ENCODE measurements around the gene RPS25. TPM values are rescaled to one million over a fixed set of nuclear protein-coding genes. Genes with fewer than 3 reads are reported as not detected.

The RPS25 gene
- total and polyA plus RNA-seq, 9 of the 15 experiments (the other 6 are each of a cell fraction or from before 2014, with no cell fraction given) = 1,553 to 5,486 (median 2,471) TPM

- peak; percentile 51; the same call in 1 of the 2 replicates for TF ChIP-seq ZBTB40 (IDR thresholded peaks at IDR 0.05)
- TF ChIP-seq ZBTB40 (CRISPR knock-in tag; IDR thresholded peaks at IDR 0.05) = no peak
- TF ChIP-seq, protein P1, sequence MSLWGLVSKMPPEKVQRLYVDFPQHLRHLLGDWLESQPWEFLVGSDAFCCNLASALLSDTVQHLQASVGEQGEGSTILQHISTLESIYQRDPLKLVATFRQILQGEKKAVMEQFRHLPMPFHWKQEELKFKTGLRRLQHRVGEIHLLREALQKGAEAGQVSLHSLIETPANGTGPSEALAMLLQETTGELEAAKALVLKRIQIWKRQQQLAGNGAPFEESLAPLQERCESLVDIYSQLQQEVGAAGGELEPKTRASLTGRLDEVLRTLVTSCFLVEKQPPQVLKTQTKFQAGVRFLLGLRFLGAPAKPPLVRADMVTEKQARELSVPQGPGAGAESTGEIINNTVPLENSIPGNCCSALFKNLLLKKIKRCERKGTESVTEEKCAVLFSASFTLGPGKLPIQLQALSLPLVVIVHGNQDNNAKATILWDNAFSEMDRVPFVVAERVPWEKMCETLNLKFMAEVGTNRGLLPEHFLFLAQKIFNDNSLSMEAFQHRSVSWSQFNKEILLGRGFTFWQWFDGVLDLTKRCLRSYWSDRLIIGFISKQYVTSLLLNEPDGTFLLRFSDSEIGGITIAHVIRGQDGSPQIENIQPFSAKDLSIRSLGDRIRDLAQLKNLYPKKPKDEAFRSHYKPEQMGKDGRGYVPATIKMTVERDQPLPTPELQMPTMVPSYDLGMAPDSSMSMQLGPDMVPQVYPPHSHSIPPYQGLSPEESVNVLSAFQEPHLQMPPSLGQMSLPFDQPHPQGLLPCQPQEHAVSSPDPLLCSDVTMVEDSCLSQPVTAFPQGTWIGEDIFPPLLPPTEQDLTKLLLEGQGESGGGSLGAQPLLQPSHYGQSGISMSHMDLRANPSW (CRISPR knock-in tag; IDR thresholded peaks at IDR 0.05) = no peak
- 0 out of 2 replicates have a peak, but pooled peaks have one; percentile 7 for TF ChIP-seq ZNF384 (IDR thresholded peaks at IDR 0.05; ENCODE audit: low read depth, low read length)
- no peak for TF ChIP-seq FOXA1 (IDR thresholded peaks at IDR 0.05; ENCODE audit: borderline replicate concordance)
- no peak for TF ChIP-seq ZNF263 (CRISPR knock-in tag; IDR thresholded peaks at IDR 0.05; ENCODE audit: borderline replicate concordance)
- TF ChIP-seq JUND (IDR thresholded peaks at IDR 0.05; ENCODE audit: borderline replicate concordance, low read depth, low read length) = no peak
- TF ChIP-seq JUND (tag; IDR thresholded peaks at IDR 0.05; ENCODE audit: borderline replicate concordance, low read depth, low read length) = no peak
- TF ChIP-seq NFRKB (IDR thresholded peaks at IDR 0.05; ENCODE audit: low read depth) = 0 out of 2 replicates have a peak, but pooled peaks have one; percentile 57
- no peak for TF ChIP-seq ARNT (IDR thresholded peaks at IDR 0.05)
- TF ChIP-seq ETV5 (CRISPR knock-in tag; IDR thresholded peaks at IDR 0.05; ENCODE audit: low read depth) = no peak
- no peak for TF ChIP-seq DACH1 (IDR thresholded peaks at IDR 0.05; ENCODE audit: partially characterized antibody)
- no peak for TF ChIP-seq NBN (IDR thresholded peaks at IDR 0.05; ENCODE audit: low read depth)
- TF ChIP-seq SNRNP70 (optimal IDR thresholded peaks at IDR 0.05; ENCODE audit: low read depth, low read length) = no peak
- no peak for TF ChIP-seq ZNF165 (CRISPR knock-in tag; IDR thresholded peaks at IDR 0.05; ENCODE audit: borderline replicate concordance)
- no peak for TF ChIP-seq ZNF507 (tag; conservative IDR thresholded peaks at IDR 0.05)
- no peak for TF ChIP-seq RBM17 (IDR thresholded peaks at IDR 0.05; ENCODE audit: borderline replicate concordance, low read depth, low read length)
- TF ChIP-seq U2AF2 (optimal IDR thresholded peaks at IDR 0.05; ENCODE audit: low read depth, low read length) = no peak
Measured at GRCh38 chr11:118996926-118997626, 21.1 kb downstream of the RPS25 start (continued).

Measured in K562 (cell line).